ENCODE measurements around the gene PPP1R27.

PPP1R27 gene

GRCh38 chr17:81867170-81867990, 32.5 kb upstream of the PPP1R27 start:
- H3K4me3 ChIP-seq (ENCODE audit: control insufficient read depth, low read depth, low read length): no peak overlapping the region

GRCh38 chr17:81866440-81867169, 31.8 kb upstream of the PPP1R27 start:
- DNase-seq (ENCODE audit: low read depth): peak; percentile 27
- no peak for TF ChIP-seq CTCF (conservative IDR thresholded peaks at IDR 0.05; ENCODE audit: control insufficient read depth, insufficient read depth, low read depth, low read length)
- no peak overlapping the region for H3K4me3 ChIP-seq (ENCODE audit: control insufficient read depth, low read depth, low read length)

More at GRCh38 chr17:81867170-81867990, 32.5 kb upstream of the PPP1R27 start:
- DNase-seq (ENCODE audit: low read depth): peak; percentile 63
- no peak for TF ChIP-seq CTCF (conservative IDR thresholded peaks at IDR 0.05; ENCODE audit: control insufficient read depth, insufficient read depth, low read depth, low read length)

GRCh38 chr17:81865733-81866439, 31.0 kb upstream of the PPP1R27 start:
- H3K4me3 ChIP-seq (ENCODE audit: control insufficient read depth, low read depth, low read length): no peak overlapping the region
- DNase-seq (ENCODE audit: low read depth): peak; percentile 72
- TF ChIP-seq CTCF (conservative IDR thresholded peaks at IDR 0.05; ENCODE audit: control insufficient read depth, insufficient read depth, low read depth, low read length): no peak

GRCh38 chr17:81865358-81865732, 30.5 kb upstream of the PPP1R27 start:
- no peak overlapping the region for H3K4me3 ChIP-seq (ENCODE audit: control insufficient read depth, low read depth, low read length)
- no peak for TF ChIP-seq CTCF (conservative IDR thresholded peaks at IDR 0.05; ENCODE audit: control insufficient read depth, insufficient read depth, low read depth, low read length)
- DNase-seq (ENCODE audit: low read depth): no peak

GRCh38 chr17:81863833-81864768, 29.3 kb upstream of the PPP1R27 start:
- DNase-seq (ENCODE audit: low read depth): no peak
- H3K4me3 ChIP-seq (ENCODE audit: control insufficient read depth, low read depth, low read length): no peak overlapping the region
- no peak for TF ChIP-seq CTCF (conservative IDR thresholded peaks at IDR 0.05; ENCODE audit: control insufficient read depth, insufficient read depth, low read depth, low read length)

Data from fibroblast of mammary gland (primary cell).